ENCODE results near the gene KIF2A.

Gene KIF2A

GRCh38 chr5:62421414-62421813 is 115.4 kb downstream of the KIF2A start:
- Histone ChIP-seq H3K9me2 (ENCODE audit: low read depth, low read length) (no peaks in the 10 kb centered on the region), H3K9me3 (ENCODE audit: low read length) (no peaks in the 10 kb centered on the region), H4K20me1 (ENCODE audit: insufficient read depth, low read length) (peaks cover 2% of the 10 kb centered on the region; the same call in 1 of the 2 replicates), H3K4me2 (ENCODE audit: low read length) (no peak overlapping the region), H3K9ac (ENCODE audit: low read length) (no peak overlapping the region), H3K4me3 (ENCODE audit: low read depth, low read length, poor library complexity, severe bottlenecking) (no peak overlapping the region), H2AFZ (ENCODE audit: low read length) (no peak overlapping the region), H3K27me3 (ENCODE audit: insufficient read depth, low read length) (no peaks in the 10 kb centered on the region), H3K79me2 (ENCODE audit: insufficient read depth, low read length) (peaks cover 74% of the 10 kb centered on the region), H3K4me1 (ENCODE audit: insufficient read depth, low read length, severe bottlenecking) (no peaks in the 10 kb centered on the region), H3F3A (ENCODE audit: insufficient read depth, low read length) (no peaks in the 10 kb centered on the region), H3K36me3 (ENCODE audit: insufficient read depth, low read length) (no peaks in the 10 kb centered on the region), H3K27ac (ENCODE audit: low read depth, low read length, poor library complexity, severe bottlenecking) (no peak overlapping the region)
- no peak for TF ChIP-seq CTCF (IDR thresholded peaks at IDR 0.05; ENCODE audit: low read length)
- no peak for TF ChIP-seq EZH2 (IDR thresholded peaks at IDR 0.05; ENCODE audit: borderline replicate concordance, low read length)

GRCh38 chr5:62424763-62425162 is 118.8 kb downstream of the KIF2A start:
- Histone ChIP-seq H4K20me1 (ENCODE audit: insufficient read depth, low read length) (peaks cover 2% of the 10 kb centered on the region; the same call in 1 of the 2 replicates), H3K27ac (ENCODE audit: low read depth, low read length, poor library complexity, severe bottlenecking) (no peak overlapping the region), H2AFZ (ENCODE audit: low read length) (no peak overlapping the region), H3K4me1 (ENCODE audit: insufficient read depth, low read length, severe bottlenecking) (no peaks in the 10 kb centered on the region), H3K4me3 (ENCODE audit: low read depth, low read length, poor library complexity, severe bottlenecking) (no peak overlapping the region), H3K79me2 (ENCODE audit: insufficient read depth, low read length) (peaks cover 52% of the 10 kb centered on the region), H3K9me3 (ENCODE audit: low read length) (no peaks in the 10 kb centered on the region), H3K27me3 (ENCODE audit: insufficient read depth, low read length) (no peaks in the 10 kb centered on the region), H3K9ac (ENCODE audit: low read length) (no peak overlapping the region), H3K9me2 (ENCODE audit: low read depth, low read length) (no peaks in the 10 kb centered on the region), H3F3A (ENCODE audit: insufficient read depth, low read length) (no peaks in the 10 kb centered on the region), H3K4me2 (ENCODE audit: low read length) (no peak overlapping the region), H3K36me3 (ENCODE audit: insufficient read depth, low read length) (no peaks in the 10 kb centered on the region)
- TF ChIP-seq CTCF (IDR thresholded peaks at IDR 0.05; ENCODE audit: low read length) (no peak), EZH2 (IDR thresholded peaks at IDR 0.05; ENCODE audit: borderline replicate concordance, low read length) (no peak)

- Histone ChIP-seq H3K4me2 (ENCODE audit: low read length) (no peak overlapping the region), H3K27ac (ENCODE audit: low read depth, low read length, poor library complexity, severe bottlenecking) (no peak overlapping the region), H2AFZ (ENCODE audit: low read length) (no peak overlapping the region), H3K9ac (ENCODE audit: low read length) (no peak overlapping the region), H3K4me1 (ENCODE audit: insufficient read depth, low read length, severe bottlenecking) (no peaks in the 10 kb centered on the region), H4K20me1 (ENCODE audit: insufficient read depth, low read length) (no peaks in the 10 kb centered on the region), H3K27me3 (ENCODE audit: insufficient read depth, low read length) (no peaks in the 10 kb centered on the region), H3F3A (ENCODE audit: insufficient read depth, low read length) (no peaks in the 10 kb centered on the region), H3K9me2 (ENCODE audit: low read depth, low read length) (no peaks in the 10 kb centered on the region), H3K36me3 (ENCODE audit: insufficient read depth, low read length) (no peaks in the 10 kb centered on the region), H3K79me2 (ENCODE audit: insufficient read depth, low read length) (peaks cover 48% of the 10 kb centered on the region), H3K9me3 (ENCODE audit: low read length) (no peaks in the 10 kb centered on the region), H3K4me3 (ENCODE audit: low read depth, low read length, poor library complexity, severe bottlenecking) (no peak overlapping the region)
- TF ChIP-seq CTCF (IDR thresholded peaks at IDR 0.05; ENCODE audit: low read length): no peak
These were observed 126.0 kb downstream of the KIF2A start for GRCh38 chr5:62431735-62432620.

Measured in OCI-LY1 (cell line).